T-helper 2 cell (primary cell): ENCODE data around the gene ACVRL1.

Source experiments
- DNase-seq, 5 experiments: peaks; one replicate each; pipeline versions ENCODE4 v3.0.0 to v3.0.0-alpha.2; 2012 to 2022

Gene ACVRL1

GRCh38 chr12:51944608-51945233 is 37.4 kb downstream of the ACVRL1 start:
- no peak for DNase-seq

- no peak for DNase-seq
Observed at GRCh38 chr12:51947246-51947996, 40.1 kb downstream of the ACVRL1 start.

- DNase-seq = no peak
Observed at GRCh38 chr12:51948066-51948465, 40.8 kb downstream of the ACVRL1 start.

GRCh38 chr12:51949342-51950030 is 42.2 kb downstream of the ACVRL1 start:
- no peak for DNase-seq

GRCh38 chr12:51950682-51951198 is 43.4 kb downstream of the ACVRL1 start:
- no peak for DNase-seq

- peak; percentile 79 to 89 (median 84) for DNase-seq
Observed at GRCh38 chr12:51951199-51951842, 44.0 kb downstream of the ACVRL1 start, which contains the start of gene ACVR1B. ACVR1B (plus strand) TSS chr12:51951699; CDS start chr12:51951744, 45 bp downstream.

GRCh38 chr12:51951843-51952722 is 44.8 kb downstream of the ACVRL1 start:
- no peak for DNase-seq

GRCh38 chr12:51953089-51953488 is 45.8 kb downstream of the ACVRL1 start:
- no peak for DNase-seq

- DNase-seq = no peak
Observed at GRCh38 chr12:51953864-51954263, 46.6 kb downstream of the ACVRL1 start.

- no peak for DNase-seq
Observed at GRCh38 chr12:51954561-51955361, 47.5 kb downstream of the ACVRL1 start.

GRCh38 chr12:51955702-51956101 is 48.4 kb downstream of the ACVRL1 start:
- DNase-seq = no peak

GRCh38 chr12:51958542-51958941 is 51.2 kb downstream of the ACVRL1 start:
- no peak for DNase-seq

- no peak for DNase-seq
Observed at GRCh38 chr12:51959211-51959610, 51.9 kb downstream of the ACVRL1 start.

- DNase-seq = no peak
Observed at GRCh38 chr12:51959921-51960320, 52.6 kb downstream of the ACVRL1 start.

- DNase-seq = no peak
Observed at GRCh38 chr12:51960488-51960887, 53.2 kb downstream of the ACVRL1 start.

- no peak for DNase-seq
Observed at GRCh38 chr12:51960890-51961289, 53.6 kb downstream of the ACVRL1 start.

- no peak for DNase-seq
Observed at GRCh38 chr12:51961834-51962233, 54.5 kb downstream of the ACVRL1 start.

GRCh38 chr12:51962737-51963136 is 55.4 kb downstream of the ACVRL1 start:
- no peak for DNase-seq

GRCh38 chr12:51963477-51963876 is 56.2 kb downstream of the ACVRL1 start:
- DNase-seq = no peak

GRCh38 chr12:51969643-51970042 is 62.3 kb downstream of the ACVRL1 start:
- no peak for DNase-seq
